Measurements from ENCODE around the gene HSD11B2.
A peak's percentile ranks its signal among the peaks of the same experiment; 100 is the strongest.

The HSD11B2 gene

GRCh38 chr16:67447508-67448076 lies 16.7 kb downstream of the HSD11B2 start:
- DNase-seq (ENCODE audit: low spot score): no peak
- TF ChIP-seq, protein P1, sequence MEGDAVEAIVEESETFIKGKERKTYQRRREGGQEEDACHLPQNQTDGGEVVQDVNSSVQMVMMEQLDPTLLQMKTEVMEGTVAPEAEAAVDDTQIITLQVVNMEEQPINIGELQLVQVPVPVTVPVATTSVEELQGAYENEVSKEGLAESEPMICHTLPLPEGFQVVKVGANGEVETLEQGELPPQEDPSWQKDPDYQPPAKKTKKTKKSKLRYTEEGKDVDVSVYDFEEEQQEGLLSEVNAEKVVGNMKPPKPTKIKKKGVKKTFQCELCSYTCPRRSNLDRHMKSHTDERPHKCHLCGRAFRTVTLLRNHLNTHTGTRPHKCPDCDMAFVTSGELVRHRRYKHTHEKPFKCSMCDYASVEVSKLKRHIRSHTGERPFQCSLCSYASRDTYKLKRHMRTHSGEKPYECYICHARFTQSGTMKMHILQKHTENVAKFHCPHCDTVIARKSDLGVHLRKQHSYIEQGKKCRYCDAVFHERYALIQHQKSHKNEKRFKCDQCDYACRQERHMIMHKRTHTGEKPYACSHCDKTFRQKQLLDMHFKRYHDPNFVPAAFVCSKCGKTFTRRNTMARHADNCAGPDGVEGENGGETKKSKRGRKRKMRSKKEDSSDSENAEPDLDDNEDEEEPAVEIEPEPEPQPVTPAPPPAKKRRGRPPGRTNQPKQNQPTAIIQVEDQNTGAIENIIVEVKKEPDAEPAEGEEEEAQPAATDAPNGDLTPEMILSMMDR (IDR thresholded peaks at IDR 0.05): no peak
- no peak overlapping the region for H3K27ac ChIP-seq
- no peak overlapping the region for H3K4me3 ChIP-seq

DNA sequence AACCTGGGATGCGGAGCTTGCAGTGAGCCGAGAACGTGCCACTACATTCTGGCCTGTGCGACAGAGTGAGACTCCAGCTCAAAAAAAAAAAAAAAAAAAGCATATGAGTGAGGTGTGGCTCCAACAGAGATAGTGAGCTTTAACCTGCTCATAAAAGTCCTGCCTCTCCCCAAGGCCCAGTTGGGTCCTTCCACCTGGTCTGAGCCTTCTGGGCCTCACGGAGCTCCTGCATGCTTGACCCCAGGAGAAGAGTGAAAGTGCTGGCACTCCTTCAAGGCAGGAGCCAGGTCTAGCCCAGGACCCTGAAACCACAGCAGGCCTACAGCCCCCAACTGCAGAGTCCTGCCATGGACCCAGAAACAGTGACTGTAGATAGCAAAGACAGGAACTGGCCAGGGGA lies 17.7 kb downstream of the HSD11B2 start:
- Histone ChIP-seq H3K4me3 (no peak overlapping the region), H3K27ac (no peak overlapping the region)
- DNase-seq (ENCODE audit: low spot score): no peak
- TF ChIP-seq, protein P1 (IDR thresholded peaks at IDR 0.05): no peak

- no peak overlapping the region for H3K4me3 ChIP-seq
- TF ChIP-seq, protein P1 (IDR thresholded peaks at IDR 0.05): no peak
- H3K27ac ChIP-seq: no peak overlapping the region
- DNase-seq (ENCODE audit: low spot score): no peak
Measured at GRCh38 chr16:67449336-67449735, 18.4 kb downstream of the HSD11B2 start.

DNA sequence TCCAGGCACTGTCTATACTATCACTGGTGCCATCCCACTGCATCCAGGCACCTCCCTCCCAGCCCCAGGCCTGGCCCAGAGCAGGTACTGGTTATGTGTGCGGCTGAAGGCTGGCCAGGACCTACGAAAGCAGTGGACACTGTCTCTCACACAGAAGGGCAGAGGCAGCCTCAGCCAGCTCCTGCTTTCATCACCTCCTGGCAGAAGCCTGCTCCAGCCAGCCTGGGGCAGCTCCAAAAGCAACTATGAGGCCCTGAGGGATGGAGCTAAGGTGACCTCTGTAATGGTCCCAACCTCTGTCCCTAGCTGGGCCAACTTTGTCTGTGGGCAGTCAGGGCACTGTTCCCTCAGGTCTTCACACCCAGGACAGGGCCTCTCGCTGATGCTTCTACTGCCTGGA lies 18.8 kb downstream of the HSD11B2 start:
- no peak for DNase-seq (ENCODE audit: low spot score)
- H3K4me3 ChIP-seq: no peak overlapping the region
- no peak overlapping the region for H3K27ac ChIP-seq
- TF ChIP-seq, protein P1 (IDR thresholded peaks at IDR 0.05): no peak

DNA sequence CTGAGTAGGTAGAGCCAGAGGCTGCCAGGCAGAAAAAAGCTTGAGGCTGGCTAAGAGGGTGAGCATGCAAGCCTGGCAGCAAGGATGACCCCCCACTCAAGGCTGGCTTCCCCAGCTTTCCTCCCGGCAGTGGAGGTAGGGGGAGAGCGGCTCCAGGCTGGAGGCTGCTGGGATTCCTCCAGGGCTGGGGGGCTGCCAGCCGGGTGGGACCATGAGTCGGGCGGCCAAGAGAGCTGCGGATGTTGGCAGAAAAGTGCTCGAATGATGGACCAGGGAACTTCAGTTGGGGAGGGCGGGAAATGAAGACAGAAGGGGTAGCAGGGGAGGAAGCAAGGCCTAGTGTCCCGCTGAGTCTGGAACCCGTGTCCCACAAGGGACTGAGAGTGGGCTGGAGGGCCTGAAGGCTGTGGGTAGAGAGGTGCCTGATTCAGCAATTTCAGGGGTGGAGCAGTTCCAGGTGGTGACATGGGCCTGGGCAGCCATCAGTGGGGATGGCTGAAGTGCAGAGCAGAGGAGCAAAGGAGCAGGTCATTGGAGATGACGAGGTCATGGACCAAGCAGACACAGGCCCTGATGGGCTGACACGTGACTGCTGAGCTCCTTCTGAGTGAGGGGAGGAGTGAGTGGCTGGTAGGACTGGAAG lies 20.3 kb downstream of the HSD11B2 start:
- TF ChIP-seq, protein P1 (IDR thresholded peaks at IDR 0.05): no peak
- Histone ChIP-seq H3K4me3 (no peak overlapping the region), H3K27ac (peak overlapping the region in 1 of 2 donors; percentile 22)
- no peak for DNase-seq (ENCODE audit: low spot score)

DNA sequence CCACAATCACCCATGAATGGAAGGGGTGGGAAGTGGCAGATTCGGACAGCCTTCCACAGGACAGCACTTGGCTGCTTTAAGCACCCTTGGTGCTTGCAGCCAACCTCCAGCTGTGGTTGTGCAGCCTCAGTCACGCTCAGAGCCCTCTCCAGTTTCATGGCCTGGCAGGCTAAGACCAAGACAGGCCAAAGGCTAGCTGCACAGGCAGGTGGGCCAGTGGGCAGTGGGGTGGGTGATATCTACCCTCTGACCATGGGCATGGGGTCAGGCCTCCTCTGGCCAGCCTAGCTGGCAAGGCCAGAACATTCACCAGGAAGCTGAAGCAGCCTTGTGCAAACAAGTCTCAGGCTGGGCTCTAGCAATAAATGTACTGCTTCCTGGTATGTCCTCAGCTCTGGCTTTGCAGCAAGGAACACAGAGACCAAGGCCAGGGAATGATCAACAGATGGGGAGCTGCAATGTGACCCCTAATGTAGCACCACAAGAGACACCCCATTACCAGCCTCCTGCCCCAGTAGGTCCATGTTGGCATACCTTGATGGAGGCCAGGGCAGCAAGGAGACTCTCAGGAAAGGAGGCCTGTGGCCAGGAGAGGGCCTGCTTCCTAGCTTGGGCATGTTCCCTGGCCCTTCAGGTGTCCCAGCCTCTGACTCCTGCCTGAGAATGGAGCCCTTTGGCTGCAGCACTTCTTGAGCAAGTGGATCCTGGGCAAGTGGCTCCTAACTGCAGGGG lies 20.9 kb downstream of the HSD11B2 start:
- peak overlapping the region in 1 of 2 donors; percentile 22 for H3K27ac ChIP-seq
- no peak for DNase-seq (ENCODE audit: low spot score)
- TF ChIP-seq, protein P1 (IDR thresholded peaks at IDR 0.05): no peak
- no peak overlapping the region for H3K4me3 ChIP-seq

All from coronary artery (tissue), 2 donors.